COLO668 (cell line): ENCODE data around the gene CRTC2.
"Not testable (repeated sequence)": the region's sequence is repeated elsewhere in the genome, so short reads cannot be mapped to it uniquely, and the experiment has no call there.

ENCODE experiments used
- DNase-seq: peaks from one replicate; lab custom pipeline; 2025; ENCODE audit not compliant: unreplicated experiment; lab: John Stamatoyannopoulos, UW

Gene CRTC2, protein sequence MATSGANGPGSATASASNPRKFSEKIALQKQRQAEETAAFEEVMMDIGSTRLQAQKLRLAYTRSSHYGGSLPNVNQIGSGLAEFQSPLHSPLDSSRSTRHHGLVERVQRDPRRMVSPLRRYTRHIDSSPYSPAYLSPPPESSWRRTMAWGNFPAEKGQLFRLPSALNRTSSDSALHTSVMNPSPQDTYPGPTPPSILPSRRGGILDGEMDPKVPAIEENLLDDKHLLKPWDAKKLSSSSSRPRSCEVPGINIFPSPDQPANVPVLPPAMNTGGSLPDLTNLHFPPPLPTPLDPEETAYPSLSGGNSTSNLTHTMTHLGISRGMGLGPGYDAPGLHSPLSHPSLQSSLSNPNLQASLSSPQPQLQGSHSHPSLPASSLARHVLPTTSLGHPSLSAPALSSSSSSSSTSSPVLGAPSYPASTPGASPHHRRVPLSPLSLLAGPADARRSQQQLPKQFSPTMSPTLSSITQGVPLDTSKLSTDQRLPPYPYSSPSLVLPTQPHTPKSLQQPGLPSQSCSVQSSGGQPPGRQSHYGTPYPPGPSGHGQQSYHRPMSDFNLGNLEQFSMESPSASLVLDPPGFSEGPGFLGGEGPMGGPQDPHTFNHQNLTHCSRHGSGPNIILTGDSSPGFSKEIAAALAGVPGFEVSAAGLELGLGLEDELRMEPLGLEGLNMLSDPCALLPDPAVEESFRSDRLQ

DNA sequence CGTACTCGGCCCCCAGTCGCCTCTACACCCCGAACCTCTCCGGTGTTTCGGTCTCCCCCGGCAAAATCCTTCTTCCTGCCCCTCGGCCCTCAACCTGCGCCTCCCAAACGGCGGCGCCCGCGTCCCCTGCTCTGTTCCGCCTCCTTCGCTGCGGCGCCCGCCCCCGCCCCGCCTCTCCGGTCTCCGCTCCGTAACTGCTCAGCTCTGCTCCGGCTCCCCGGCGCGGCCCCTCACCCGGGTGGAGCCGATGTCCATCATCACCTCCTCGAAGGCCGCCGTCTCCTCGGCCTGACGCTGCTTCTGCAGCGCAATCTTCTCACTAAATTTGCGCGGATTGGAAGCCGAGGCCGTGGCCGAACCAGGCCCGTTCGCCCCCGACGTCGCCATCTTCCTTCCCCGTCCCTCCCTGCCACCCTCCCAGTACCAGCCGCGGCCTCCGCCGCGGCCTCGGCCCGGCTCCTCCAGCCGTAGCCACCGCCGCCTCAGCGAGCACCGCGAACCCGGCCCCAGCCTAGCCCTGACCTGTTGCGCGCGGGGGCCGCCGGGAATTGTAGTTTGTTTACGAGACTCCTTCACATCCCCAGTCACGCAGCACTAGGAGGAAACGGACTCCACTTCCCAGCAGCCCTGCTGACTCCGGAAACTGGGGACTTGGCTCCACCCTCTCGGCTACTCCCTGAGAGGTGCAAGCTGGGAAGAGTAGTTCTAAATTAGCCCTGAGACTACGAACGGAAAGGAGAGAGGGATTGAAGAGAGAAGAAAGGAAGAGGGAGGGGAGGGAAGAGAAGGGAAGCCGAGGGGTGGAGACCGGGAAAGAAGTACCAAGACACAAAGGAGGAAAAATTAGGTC lies at the start of gene CRTC2:
Gene CRTC2 (minus strand): TSS at position 502 of the 850 bp plus-strand sequence. CDS start 115 bp downstream, at position 387.
- peak; percentile 99 for DNase-seq

DNA sequence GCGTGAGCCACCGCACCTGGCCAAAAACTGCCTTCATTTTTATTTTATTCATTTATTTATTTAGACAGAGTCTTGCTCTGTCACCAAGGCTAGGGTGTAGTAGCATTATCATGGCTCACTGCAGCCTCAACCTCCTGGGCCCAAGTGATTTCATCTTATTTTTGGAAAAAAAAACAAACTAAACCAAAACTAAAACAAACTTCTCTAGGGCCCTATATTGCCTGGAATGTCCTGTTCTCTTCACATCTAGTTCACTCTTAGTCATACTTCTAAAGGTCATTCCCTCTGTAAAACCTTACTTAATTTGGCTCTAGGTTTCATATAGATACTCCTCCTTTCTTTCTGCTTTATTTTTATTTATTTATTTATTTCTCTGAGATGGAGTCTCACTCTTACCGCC lies 47.7 kb upstream of the CRTC2 start:
- DNase-seq = no peak

DNA sequence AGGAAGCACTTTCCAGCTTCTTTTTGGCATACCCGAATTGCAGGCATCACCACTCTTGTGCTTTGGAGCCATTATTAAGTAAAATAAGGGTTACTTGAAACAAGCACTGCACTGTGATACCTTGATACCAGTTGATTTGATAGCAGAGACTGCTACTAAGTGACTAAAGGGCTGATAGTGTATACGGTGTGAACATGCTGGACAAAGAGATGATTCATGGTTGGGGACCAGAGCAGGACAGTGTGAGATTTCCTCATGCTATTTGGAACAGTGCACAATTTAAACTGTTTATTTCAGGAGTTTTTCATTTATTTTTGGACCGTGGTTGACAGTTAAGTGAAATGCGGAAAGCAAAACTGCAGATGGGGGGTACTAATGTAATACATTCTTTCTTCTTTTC lies 42.0 kb upstream of the CRTC2 start:
- DNase-seq = no peak

DNA sequence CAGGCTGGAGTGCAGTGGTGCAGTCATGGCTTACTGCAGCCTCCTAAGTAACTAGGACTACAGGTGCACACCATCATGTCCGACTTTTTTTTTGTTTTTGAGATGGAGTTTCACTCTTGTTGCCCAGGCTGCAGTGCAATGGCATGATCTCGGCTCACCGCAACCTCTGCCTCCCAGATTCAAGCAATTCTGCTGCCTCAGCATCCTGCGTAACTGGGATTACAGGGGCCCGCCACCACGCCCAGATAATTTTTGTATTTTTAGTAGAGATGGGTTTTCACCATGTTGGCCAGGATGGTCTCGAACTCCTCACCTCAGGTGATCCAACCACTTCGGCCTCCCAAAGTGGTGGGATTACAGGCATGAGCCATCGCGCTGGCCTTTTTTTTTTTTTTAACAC lies 38.5 kb upstream of the CRTC2 start:
- not testable (repeated sequence) for DNase-seq

GRCh38 chr1:153995640-153996039 lies 37.2 kb upstream of the CRTC2 start:
- DNase-seq = no peak

GRCh38 chr1:153995202-153995601 lies 36.8 kb upstream of the CRTC2 start:
- DNase-seq = no peak

DNA sequence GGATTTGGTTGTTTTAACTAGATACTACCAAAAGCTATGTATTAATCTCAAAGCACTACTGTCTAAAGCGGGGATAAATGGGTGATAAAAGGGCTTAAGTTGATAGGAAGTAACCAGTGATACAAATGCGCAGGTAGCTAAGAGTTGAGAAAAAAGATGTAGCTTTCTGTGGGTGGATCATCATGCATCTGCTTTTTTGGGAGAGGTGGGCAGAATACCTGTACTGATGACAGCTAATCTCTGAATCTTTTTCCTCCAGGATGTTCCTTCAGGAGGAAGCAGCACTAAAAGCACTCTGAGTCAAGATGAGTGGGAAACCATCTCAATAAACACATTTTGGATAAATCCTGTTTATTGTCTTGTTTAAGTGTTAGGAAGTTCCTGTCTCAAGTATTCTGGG lies 33.4 kb upstream of the CRTC2 start:
- DNase-seq = no peak

DNA sequence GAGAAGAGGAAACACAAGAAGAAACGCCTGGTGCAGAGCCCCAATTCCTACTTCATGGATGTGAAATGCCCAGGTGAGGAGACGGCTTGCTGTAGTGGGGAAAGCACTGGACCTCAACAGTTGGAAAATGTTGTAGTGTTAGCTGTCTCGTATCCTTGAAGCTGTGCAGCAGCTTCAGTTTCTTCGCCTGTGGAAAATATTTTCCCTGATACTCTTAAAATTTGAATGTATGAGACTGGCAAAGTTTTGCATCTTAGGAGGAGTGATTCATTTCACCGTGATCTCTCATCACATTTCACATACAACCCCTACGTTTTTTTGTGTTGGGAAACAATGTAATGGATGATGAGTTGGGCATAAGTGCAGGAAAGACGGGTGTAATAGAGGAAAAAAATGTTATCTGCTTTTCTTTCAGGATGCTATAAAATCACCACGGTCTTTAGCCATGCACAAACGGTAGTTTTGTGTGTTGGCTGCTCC lies 32.8 kb upstream of the CRTC2 start:
- no peak for DNase-seq

- peak; percentile 93 for DNase-seq
Measured at GRCh38 chr1:153990468-153991150, 32.2 kb upstream of the CRTC2 start, which contains the start of gene RPS27. Gene RPS27 (plus strand): TSS chr1:153990762. CDS start chr1:153990797, 35 bp downstream.

DNA sequence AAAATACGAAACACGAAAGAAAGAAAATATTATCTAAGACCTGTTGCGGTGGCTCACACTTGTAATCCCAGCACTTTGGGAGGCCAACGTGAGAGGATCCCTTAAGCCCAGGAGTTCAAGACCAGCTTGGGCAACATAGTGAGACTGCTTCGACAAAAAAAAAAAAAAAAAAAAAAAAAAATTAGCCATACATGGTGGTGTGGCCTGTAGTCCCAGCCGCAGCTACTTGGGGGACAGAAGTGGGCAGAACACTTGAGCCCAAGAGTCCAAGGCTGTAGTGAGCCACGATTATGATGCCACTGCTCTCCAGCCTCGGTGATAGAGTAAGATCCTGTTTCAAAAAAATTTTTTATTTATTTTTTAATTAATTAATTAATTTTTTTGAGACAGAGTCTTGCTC lies 29.2 kb upstream of the CRTC2 start:
- DNase-seq = no peak

DNA sequence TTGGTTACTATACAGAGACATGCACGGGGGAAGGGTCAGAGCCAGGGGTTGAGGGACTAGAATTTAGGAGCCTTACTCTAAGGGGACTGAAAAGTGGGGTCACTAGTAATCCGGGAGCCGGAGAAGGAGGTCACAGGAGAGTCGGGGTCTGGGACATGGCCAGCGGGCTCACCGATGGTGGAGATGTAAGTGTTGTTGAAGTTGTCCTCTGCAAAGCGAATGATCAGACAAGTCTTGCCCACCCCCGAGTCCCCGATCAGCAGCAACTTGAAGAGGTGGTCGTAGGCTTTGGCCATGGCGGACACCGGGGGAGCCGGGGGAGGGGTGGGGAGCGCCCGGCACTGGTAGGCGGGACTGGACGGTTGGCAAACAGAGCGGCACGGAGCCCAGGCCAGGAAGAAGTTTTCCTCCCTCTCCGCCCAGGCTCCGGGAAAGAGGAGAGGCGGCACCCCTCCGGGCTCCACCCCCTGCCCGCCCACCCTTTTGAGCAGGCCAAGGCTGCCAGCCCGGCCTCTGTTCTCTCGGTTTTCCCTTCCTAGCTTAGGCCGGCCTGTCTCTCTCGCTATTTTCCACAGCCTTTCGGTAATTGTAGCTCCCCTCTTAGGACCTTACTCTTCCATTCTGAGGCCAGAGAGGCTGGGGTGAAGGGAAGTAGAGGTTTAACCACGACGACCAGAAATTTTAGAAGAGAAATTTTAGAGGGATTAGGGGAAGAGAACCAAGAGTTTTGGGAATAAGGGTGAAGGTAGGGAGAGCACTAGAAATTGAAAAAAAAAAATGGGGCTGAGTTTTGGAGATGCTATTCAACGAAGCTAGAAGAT lies 27.7 kb upstream of the CRTC2 start, which contains the start of gene RAB13:
Gene RAB13 (minus strand): TSS at position 399 of the 821 bp plus-strand sequence. CDS start 103 bp downstream, at position 296.
- peak; percentile 84 for DNase-seq

DNA sequence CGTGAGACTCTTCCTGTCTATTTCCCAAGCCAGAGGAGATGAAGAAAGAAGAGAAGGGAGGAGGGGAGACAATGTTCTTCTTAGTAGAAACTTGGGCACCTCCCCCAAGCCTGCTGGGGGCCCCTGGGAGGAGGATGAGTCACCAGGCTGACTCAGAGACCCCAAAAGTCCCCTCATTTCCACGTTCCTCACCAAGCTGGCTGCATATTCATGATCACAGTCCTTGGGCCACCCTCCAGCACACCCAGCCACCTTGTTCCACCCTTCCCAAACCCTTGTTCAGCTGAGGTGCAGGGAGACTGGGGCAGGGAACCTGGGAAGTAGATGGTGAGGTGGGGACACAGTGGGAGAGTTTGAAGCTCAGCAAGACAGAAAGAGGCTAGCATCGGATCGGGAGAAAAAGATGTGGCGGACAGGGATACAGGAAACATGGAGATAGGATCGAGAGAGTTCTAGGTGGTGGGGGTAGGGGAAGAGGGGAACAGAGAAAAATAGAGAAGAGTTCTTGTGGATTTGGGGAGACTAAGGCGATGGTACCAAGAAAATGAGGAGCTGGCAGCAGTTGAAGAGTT lies 27.0 kb upstream of the CRTC2 start:
- DNase-seq = no peak

DNA sequence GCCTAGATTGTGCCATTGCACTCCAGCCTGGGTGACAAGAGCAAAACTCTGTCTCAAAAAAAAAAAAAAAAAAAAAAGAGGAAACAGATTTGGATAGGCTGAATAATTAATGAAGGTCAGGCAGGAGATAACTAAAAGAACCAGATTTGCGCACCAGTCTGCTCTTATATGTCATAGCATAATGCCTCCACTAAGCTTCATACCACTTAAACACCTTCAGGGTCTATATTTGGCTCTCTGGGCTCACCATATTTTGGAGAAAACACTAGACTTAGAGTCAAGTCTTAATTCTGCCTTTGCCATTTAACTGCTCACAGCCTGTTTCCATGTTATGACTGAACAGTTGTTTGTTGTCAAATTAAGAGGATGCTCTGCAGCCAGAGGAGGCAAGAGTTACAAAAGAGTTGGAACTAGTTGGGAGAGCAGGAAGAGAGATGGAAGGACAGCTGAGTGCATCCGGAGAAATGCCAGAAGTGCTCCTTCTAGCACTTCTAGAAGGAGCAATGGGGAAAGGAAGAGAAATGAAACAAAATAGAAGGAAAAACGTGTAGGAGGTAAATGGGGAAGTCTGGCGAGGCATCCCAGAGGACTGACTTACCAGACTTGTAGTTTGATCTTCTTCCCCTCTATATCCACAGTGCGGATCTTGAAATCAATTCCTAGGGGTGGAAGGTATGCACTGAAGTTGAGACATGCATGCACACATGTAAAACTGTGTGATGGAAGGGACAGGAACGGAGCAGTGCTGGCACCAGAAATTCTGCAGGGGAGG lies 25.9 kb upstream of the CRTC2 start:
- no peak for DNase-seq

GRCh38 chr1:153981735-153982134 lies 23.3 kb upstream of the CRTC2 start:
- not testable (repeated sequence) for DNase-seq

- not testable (repeated sequence) for DNase-seq
Measured at GRCh38 chr1:153979091-153979490, 20.7 kb upstream of the CRTC2 start.

DNA sequence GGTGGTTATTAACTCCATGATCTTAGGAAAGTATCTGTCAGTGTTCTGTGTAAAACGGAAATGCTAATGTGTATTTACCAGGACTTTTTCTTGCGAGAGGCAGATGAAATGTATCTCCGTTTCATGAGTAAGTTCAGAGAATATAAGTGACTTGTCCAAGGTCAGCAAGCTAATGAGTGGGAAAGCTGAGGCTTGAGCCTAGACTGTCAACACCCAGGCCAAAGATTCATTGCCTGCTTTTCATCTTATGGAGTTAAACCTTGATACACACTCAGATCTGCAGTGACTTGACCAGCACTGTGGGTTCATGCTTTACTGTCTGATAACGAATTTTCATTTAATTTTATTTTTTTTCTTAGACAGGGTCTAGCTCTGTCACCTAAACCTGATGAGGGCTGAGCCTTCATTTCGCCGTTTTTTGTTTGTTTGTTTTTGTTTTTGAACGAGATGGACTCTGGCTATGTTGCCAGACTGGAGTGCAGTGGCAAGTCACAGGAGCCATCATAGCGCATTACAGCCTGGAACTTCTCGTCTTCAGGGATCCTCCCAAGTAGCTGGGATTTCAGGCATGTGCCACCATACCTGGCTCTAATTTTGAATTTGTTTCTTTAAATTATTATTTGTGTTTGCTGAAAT lies 20.0 kb upstream of the CRTC2 start:
- no peak for DNase-seq

DNA sequence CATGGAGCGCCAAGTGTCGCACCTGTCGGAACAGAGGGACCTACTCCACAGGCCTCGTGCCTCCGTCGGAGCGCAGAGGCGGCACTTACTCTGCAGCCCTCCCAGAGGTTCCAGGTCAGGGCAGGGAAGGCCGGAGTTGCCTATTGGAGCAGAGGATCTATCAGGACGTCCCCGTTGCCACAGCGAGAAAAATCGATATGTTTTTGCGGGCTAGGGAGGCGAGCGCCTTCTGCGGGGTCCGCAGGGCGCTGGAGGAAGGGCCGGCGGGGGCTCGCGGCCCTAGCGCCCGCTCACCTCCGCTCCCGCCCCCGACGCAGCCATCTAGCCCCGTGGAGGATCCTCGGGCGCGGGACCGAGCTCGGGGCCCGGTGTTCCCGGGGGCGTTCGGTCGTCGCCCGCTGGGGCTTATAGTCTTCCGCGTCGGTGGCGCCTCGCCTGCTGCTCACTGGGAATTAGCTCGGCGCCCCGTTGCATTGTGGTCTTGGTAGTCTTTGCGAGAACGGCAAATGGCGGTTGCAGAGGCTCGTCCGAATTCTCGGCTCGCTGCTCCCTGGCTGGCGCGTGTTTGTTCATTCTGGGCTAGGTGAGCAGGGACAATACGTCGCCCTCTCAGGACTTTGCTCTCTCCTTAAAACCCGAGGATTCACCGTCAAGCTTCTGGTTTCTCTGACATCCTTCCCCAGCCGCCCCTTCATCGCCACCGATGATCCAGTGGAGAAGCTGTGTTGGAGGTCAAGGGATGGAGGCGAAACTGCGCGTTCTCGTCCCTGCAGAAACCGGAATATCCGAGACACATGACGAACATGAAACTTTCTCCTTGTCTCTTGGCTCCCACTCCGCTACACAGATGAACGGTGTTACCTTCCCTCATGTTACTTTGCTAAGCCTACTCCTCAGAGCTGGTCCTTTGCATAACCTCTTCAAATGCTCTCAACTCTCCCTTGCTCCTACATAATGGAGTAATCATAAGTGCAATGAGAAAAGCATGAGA lies 19.1 kb upstream of the CRTC2 start, which contains the start of gene JTB:
Gene JTB (minus strand): TSS at position 425 of the 991 bp plus-strand sequence. CDS start 422 bp downstream, at position 3.
- peak; percentile 94 for DNase-seq
